Endothelial cell of umbilical vein (primary cell): ENCODE measurements around the gene PRDM10. TPM values are rescaled to one million over a fixed set of nuclear protein-coding genes. Genes with fewer than 3 reads are reported as not detected.

ENCODE experiments used
- BruUV-seq: library from RNA; stranded (reverse); fragments of 400-500 nt; replicated peaks from 2 replicates; lab custom pipeline; 2021; lab: Mats Ljungman, UMichigan
- CTCF ChIA-PET: fragments of 300-600, 350-600 bp; sonication (Branson Sonifier 250); formaldehyde crosslinking; loops from one replicate; lab custom pipeline; 2021; ENCODE audit warnings: antibody characterized with exemption, inconsistent platforms; lab: Charles Lee
- POLR2A ChIA-PET: fragments of 300-600, 350-600 bp; sonication (Branson Sonifier 250); formaldehyde crosslinking; loops from one replicate; lab custom pipeline; 2021; ENCODE audit warnings: antibody characterized with exemption, inconsistent platforms; lab: Charles Lee
- DNase-seq: peaks from one replicate; pipeline ENCODE4 v3.0.0-alpha.2; 2011; ENCODE audit warnings: low read depth, low spot score
- FAIRE-seq: peaks from 2 replicates; lab custom pipeline; 2011; peaks lifted over from hg19 to GRCh38; lab: Jason Lieb, UNC
- H2AFZ ChIP-seq: 2 replicates; pipeline ENCODE4 v1.6.0; 2012; ENCODE audit warnings: low read depth, low read length, control low read depth, inconsistent platforms
- H3K27ac ChIP-seq: 2 replicates; pipeline ENCODE4 v1.5.1; 2011; ENCODE audit warnings: low read depth, mild to moderate bottlenecking, control low read depth, low read length, moderate library complexity; ENCODE audit not compliant: insufficient read depth
- H3K27me3 ChIP-seq, 2 experiments: 2 replicates each; pipeline versions ENCODE4 v1.6.0 to v1.6.1; 2011; ENCODE audit warnings: low read length in 2 of 2, mixed read lengths in 1 of 2; ENCODE audit not compliant: control insufficient read depth in 2 of 2, insufficient read depth in 2 of 2
- H3K36me3 ChIP-seq, 2 experiments: 2 replicates in 1 of 2; 3 replicates in 1 of 2; pipeline ENCODE4 v1.5.1; 2011; ENCODE audit warnings: low read length in 2 of 2, mild to moderate bottlenecking in 1 of 2, moderate library complexity in 1 of 2; ENCODE audit not compliant: control insufficient read depth in 2 of 2, insufficient read depth in 2 of 2; ENCODE audit errors: extremely low read depth in 1 of 2
- H3K4me1 ChIP-seq: 3 replicates; pipeline ENCODE4 v1.5.1; 2011; ENCODE audit warnings: mild to moderate bottlenecking, low read length; ENCODE audit not compliant: control insufficient read depth, insufficient read depth; ENCODE audit errors: extremely low read depth
- H3K4me2 ChIP-seq: 2 replicates; pipeline ENCODE4 v1.6.1; 2011; ENCODE audit warnings: low read length, control low read depth, mixed read lengths; ENCODE audit not compliant: insufficient read depth
- H3K4me3 ChIP-seq, 3 experiments: fragments of 200-600 bp in 1 of 3; sonication (generic), shearing (Covaris generic) in 1 of 3; replicated peaks in 1 of 3; 2 replicates each; pipeline ENCODE4 v1.5.1; 2011 to 2016; ENCODE audit warnings: control low read depth in 3 of 3, low read length in 3 of 3, mild to moderate bottlenecking in 2 of 3, inconsistent platforms in 1 of 3, low read depth in 1 of 3, moderate library complexity in 1 of 3; ENCODE audit not compliant: insufficient read depth in 1 of 3
- H3K79me2 ChIP-seq: 2 replicates; pipeline ENCODE4 v1.6.0; 2012; ENCODE audit warnings: low read length, inconsistent platforms; ENCODE audit not compliant: control insufficient read depth, insufficient read depth
- H3K9ac ChIP-seq: replicated peaks from 2 replicates; pipeline ENCODE3; 2011; ENCODE audit warnings: low read length, control low read depth; ENCODE audit not compliant: insufficient read depth; ENCODE audit errors: extremely low read depth
- H3K9me1 ChIP-seq: replicated peaks from 3 replicates; pipeline ENCODE4 v1.6.0; 2011; ENCODE audit warnings: mild to moderate bottlenecking, low read length; ENCODE audit not compliant: control insufficient read depth, insufficient read depth; ENCODE audit errors: extremely low read depth
- H3K9me3 ChIP-seq: replicated peaks from 2 replicates; pipeline ENCODE4 v1.5.1; 2012; ENCODE audit warnings: low read length, inconsistent platforms; ENCODE audit not compliant: control insufficient read depth, insufficient read depth
- H4K20me1 ChIP-seq: replicated peaks from 2 replicates; pipeline ENCODE3; 2011; ENCODE audit warnings: mild to moderate bottlenecking, low read length; ENCODE audit not compliant: control insufficient read depth, insufficient read depth; ENCODE audit errors: extremely low read depth
- CTCF ChIP-seq, 2 donors: IDR thresholded peaks; 1 replicate in 1 of 2; 2 replicates in 1 of 2; pipeline ENCODE4 v1.5.1; 2011; ENCODE audit warnings: low read length in 2 of 2, mild to moderate bottlenecking in 2 of 2, moderate library complexity in 2 of 2, control low read depth in 1 of 2, inconsistent platforms in 1 of 2, low read depth in 1 of 2; ENCODE audit not compliant: insufficient read depth in 1 of 2; ENCODE audit errors: extremely low read depth in 1 of 2
- EZH2 ChIP-seq: IDR thresholded peaks from 2 replicates; pipeline ENCODE4 v1.6.1; 2012; ENCODE audit warnings: borderline replicate concordance, low read depth, mild to moderate bottlenecking, moderate library complexity, low read length, inconsistent platforms; ENCODE audit not compliant: severe bottlenecking
- FOS ChIP-seq: IDR thresholded peaks from 2 replicates; pipeline ENCODE4 v1.6.1; 2011; ENCODE audit warnings: mild to moderate bottlenecking, low read length, moderate library complexity, borderline replicate concordance; ENCODE audit not compliant: insufficient read depth
- GATA2 ChIP-seq: IDR thresholded peaks from 2 replicates; pipeline ENCODE4 v1.7.0; 2011; ENCODE audit warnings: low read depth, mild to moderate bottlenecking, moderate library complexity, mixed read lengths, low read length; ENCODE audit not compliant: insufficient read length, insufficient read depth
- JUN ChIP-seq: IDR thresholded peaks from 2 replicates; pipeline ENCODE4 v1.6.1; 2011; ENCODE audit warnings: borderline replicate concordance, low read depth; ENCODE audit not compliant: insufficient read length, insufficient read depth
- MAX ChIP-seq: IDR thresholded peaks from 2 replicates; pipeline ENCODE4 v1.6.1; 2011; ENCODE audit not compliant: insufficient read depth, insufficient read length
- MYC ChIP-seq: IDR thresholded peaks from one replicate; pipeline ENCODE4 v1.6.1; 2011; ENCODE audit warnings: mild to moderate bottlenecking, low read depth, low read length
- POLR2A ChIP-seq: IDR thresholded peaks from 2 replicates; pipeline ENCODE4 v1.6.1; 2012; ENCODE audit warnings: low read depth, mild to moderate bottlenecking, control low read depth, low read length
- POLR2AphosphoS5 ChIP-seq: IDR thresholded peaks from 2 replicates; pipeline ENCODE4 v1.6.1; 2012; ENCODE audit warnings: low read depth, mild to moderate bottlenecking, control low read depth, low read length, moderate library complexity; ENCODE audit not compliant: insufficient read depth
- dilution Hi-C: fragments of 300-500 bp; cut with MboI; formaldehyde crosslinking; loops from one replicate; pipeline ENCODE4 v1.15.0; 2019; ENCODE audit warnings: low sequenced_read_pairs; ENCODE audit not compliant: extremely low pct_ligation_motif_present
- intact Hi-C: fragments of 100-400 bp; cut with micrococcal nuclease; formaldehyde crosslinking; loops from one replicate; pipeline ENCODE4 v1.10.0; 2022
- polyA plus RNA-seq, 4 experiments: library from polyadenylated mRNA; depleted of rRNA in 3 of 4; stranded (reverse) in 3 of 4; unstranded in 1 of 4; fragments of >200 nt; gene quantifications; 2 replicates each; pipeline versions ENCODE4 v1.2.1 to v1.2.3, GENCODE V29; 2011 to 2012; ENCODE audit warnings: missing spikeins in 1 of 4
- total RNA-seq: library from RNA; stranded (reverse); gene quantifications from 2 replicates; pipeline ENCODE4 v1.2.3, GENCODE V29; 2021

Gene PRDM10
- total and polyA plus RNA-seq, 2 donors (not counting 3 experiments of a cell fraction or from before 2014, with no cell fraction given) = 9.6 to 13.0 TPM

GRCh38 chr11:129987950-129988349 lies 14.7 kb downstream of the PRDM10 start:
- H3K27ac ChIP-seq = no peak overlapping the region
- FAIRE-seq (no peak), DNase-seq (no peak)
- ChIA-PET CTCF (interaction anchor here (1.4 to 1.7 kb wide), 2 partner anchors 14 to 64 kb away, joined by 3 to 6 read pairs; no protein-coding TSS in a partner anchor), POLR2A (interaction anchor here (0.6 kb wide), 1 partner anchor 329 kb away, joined by 6 read pairs; no protein-coding TSS in a partner anchor)
- BruUV-seq = no TSS peak
- no peaks in the 10 kb centered on the region for H3K27me3 ChIP-seq
- intact Hi-C loops = no loop called here
- dilution Hi-C loops = no loop called here
- no peaks in the 10 kb centered on the region for H3K9me3 ChIP-seq
- H3K9me1 ChIP-seq = no peaks in the 10 kb centered on the region
- H3K9ac ChIP-seq = no peak overlapping the region
- TF ChIP-seq GATA2 = no peak
- TF ChIP-seq MYC = no peak
- TF ChIP-seq FOS = no peak
- no peak for TF ChIP-seq EZH2
- TF ChIP-seq JUN = no peak
- no peak for TF ChIP-seq CTCF (IDR thresholded peaks at IDR 0.05; ENCODE audit: extremely low read depth in 1 of 2, insufficient read depth in 1 of 2, low read depth in 1 of 2, low read length in 2 of 2)
- no peak for TF ChIP-seq POLR2A
- no peak for TF ChIP-seq POLR2AphosphoS5
- no peak for TF ChIP-seq MAX
- H3K36me3 ChIP-seq = no peaks in the 10 kb centered on the region
- H3K4me3 ChIP-seq = no peak overlapping the region
- H3K4me2 ChIP-seq = no peak overlapping the region
- peaks cover 4% of the 10 kb centered on the region for H3K79me2 ChIP-seq
- H3K4me1 ChIP-seq = no peaks in the 10 kb centered on the region
- H2AFZ ChIP-seq = no peak overlapping the region
- no peaks in the 10 kb centered on the region for H4K20me1 ChIP-seq
